ENCODE data around the gene SHC3. TPM values are rescaled to one million over a fixed set of nuclear protein-coding genes. Genes with fewer than 3 reads are reported as not detected.

The SHC3 gene
- polyA plus RNA-seq, 3 donors = 2.2 to 2.7 (median 2.5) TPM

DNA sequence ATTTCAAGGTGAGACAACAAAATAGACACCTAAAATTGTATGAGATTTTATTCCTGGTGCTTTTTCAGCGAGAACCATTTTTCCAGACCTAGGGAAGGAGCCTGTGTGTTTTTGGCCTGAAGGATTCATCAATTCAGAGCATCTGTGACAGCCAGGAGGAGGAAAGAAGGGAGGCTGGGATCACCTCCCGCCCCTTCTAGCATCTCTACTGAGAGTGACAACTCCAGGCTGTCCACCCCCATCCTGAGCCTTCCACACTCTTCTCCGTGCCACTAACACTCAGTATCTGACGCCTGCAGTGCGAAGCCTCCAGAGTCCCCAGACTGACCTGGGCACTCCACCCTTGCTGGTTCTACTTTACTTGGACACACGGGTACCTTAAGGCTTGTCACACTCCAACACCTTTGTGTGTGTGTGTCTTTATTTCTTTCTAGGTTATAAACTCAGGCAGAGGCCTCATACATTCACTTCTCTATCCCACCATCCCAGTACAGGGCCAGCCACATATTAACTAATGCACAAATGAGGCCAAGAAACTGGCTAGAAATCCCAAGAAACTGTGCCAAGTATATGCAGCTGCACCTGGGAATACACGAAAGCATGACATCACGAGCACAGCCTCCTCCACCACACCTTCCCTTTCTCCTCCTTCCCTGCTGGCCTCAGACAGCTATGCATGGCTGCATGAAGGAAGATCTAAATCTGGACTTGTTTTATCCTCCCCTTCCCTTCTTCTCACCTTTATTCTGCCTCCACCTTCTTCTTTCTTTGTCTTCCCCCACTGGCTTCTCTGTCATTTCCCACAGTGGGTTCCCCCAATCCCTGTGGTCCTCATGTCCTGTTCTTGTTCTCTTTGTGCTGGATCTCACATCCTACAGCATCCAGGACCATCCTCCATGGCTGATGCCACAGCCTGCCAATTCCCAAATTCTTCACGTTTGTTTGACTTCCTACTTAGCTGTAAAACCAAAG lies 171.3 kb downstream of the SHC3 start:
- no peak for DNase-seq (ENCODE audit: low read depth in 3 of 3, low spot score in 2 of 3)

DNA sequence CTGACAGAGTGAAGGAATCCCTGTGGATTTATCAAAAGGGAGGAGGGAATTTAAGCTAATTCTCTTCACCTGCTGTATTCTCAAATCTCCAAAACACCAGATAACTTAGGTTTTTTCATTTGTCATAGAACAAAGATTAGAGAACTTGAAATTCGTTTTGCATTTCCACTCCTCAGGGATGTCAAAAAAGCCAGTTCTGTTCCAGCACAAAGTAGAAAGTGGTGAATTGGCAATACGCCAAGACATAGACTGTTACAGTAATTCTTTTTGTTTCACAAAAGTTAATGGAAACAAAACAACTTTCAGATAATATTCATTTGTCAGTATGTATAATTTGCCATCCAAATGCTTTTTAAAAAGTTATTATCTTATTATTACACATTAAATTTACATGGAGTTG lies 172.4 kb downstream of the SHC3 start:
- no peak for DNase-seq (ENCODE audit: low read depth in 3 of 3, low spot score in 2 of 3)

- DNase-seq (ENCODE audit: low read depth in 3 of 3, low spot score in 2 of 3) = no peak
Observed at GRCh38 chr9:89005323-89005722, 173.3 kb downstream of the SHC3 start.

DNA sequence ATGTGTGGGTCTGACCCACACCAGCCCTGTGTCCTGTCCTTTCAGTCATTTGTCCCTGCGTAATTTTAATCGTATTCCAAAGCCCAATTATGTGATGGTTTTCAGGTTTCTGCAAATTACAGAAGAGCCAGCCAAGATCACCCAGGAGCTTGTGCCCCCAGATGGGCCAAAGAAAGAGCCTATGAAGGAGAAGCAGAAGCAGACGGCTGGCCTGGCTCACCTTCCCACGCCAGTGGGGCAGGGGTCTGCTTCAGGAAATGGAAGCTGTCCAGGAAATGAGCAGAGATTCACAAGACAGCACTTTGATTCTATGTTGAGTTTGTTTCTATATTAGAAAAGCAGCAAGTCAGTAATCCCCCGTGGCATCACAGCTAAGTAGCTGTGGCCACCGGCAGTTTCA lies 175.6 kb downstream of the SHC3 start:
- no peak for DNase-seq (ENCODE audit: low read depth in 3 of 3, low spot score in 2 of 3)

DNA sequence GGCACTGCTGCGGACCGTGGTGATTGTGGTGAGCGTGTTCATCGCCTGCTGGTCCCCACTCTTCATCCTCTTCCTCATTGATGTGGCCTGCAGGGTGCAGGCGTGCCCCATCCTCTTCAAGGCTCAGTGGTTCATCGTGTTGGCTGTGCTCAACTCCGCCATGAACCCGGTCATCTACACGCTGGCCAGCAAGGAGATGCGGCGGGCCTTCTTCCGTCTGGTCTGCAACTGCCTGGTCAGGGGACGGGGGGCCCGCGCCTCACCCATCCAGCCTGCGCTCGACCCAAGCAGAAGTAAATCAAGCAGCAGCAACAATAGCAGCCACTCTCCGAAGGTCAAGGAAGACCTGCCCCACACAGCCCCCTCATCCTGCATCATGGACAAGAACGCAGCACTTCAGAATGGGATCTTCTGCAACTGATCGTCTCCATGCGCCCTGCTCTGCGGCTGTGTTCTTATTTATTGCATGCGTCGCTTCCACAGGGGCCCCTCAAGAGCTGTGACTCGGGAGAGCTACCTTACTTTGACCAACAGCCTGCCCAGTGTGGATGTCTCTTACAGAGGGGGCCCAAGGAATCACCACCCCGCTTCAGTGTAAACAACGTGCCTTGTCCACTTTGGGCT lies 176.6 kb downstream of the SHC3 start:
- DNase-seq (ENCODE audit: low read depth in 3 of 3, low spot score in 2 of 3) = no peak

- peak in 2 of 3 donors; percentile 83 to 85 for DNase-seq (ENCODE audit: low read depth in 3 of 3, low spot score in 2 of 3)
Observed at GRCh38 chr9:89000973-89001916, 177.4 kb downstream of the SHC3 start.

DNA sequence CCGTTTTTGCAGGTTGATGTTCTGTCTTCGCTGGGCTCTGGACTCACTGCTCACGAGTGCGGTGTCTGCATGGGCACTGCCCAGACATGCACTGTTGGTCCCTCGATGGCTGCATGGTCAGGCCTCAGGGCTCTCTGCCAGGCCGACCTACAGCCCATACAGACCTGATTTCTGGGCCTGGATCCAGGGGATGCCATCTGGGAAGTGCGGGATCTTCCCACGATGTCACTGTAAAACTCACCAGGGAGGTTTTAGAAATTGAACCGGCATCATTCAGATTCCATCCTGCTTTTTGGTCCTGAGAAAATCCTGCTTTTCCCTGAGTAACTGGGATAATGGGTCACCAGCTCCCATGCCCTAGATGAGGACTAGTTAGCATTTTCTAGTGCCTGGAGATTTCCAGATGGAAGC lies 178.2 kb downstream of the SHC3 start:
- DNase-seq (ENCODE audit: low read depth in 3 of 3, low spot score in 2 of 3) = no peak

DNA sequence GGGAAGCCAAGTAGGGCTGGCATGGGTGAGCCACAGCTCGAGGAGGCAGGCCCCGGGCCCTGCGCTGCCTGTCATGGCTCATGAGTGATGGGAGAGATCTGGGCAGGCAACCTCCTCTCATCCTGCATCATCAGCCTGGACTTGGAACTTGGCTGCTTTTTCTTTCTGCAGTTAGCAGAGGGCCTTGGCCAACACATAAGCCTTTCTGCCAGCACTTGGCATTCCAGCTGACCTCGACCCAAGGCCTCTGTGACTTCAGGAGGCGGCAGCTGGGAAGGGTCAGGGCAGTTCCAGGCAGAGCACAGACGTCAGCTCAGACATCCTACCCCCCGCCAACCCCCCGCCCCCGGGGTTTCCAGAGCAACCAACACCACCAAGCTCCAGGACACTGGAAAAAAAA lies 179.7 kb downstream of the SHC3 start:
- no peak for DNase-seq (ENCODE audit: low read depth in 3 of 3, low spot score in 2 of 3)

DNA sequence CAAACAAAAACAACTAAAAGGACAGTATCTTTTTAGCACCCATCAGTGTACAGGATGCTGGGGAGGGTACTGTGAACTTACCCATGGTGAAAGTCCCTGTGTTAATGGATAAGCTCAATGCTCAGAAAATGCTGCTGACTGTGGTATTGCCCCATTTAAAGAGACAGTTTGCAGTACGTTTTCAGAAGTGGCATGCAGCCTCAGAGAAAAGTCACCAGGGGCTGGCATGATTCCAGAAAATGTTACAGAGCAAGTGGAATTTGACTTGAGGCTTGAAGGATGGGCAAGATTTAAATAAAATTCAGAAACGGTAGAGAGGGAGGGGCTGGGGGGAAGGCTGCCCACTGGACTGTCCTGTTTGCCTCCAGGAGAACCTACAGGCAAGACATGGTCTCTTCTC lies 180.1 kb downstream of the SHC3 start:
- no peak for DNase-seq (ENCODE audit: low read depth in 3 of 3, low spot score in 2 of 3)

DNA sequence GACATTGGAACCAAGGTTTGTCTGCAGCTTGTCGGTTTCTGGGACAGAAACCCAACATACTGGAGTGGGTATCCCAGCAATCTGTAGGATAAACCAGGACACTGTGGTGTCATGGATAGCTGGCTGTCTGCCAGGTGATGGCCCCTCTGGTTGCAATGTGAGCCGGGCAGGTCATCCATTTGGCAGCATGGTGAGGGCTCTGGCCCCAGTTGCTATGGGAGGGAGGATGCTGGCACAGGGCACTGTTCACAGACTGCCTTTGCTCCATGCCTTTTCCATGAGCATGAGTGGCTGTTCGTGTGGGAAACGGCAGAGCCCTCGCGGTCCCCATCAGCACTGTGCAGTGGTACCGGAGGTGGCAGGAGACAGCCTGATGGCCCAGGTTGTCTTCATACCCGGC lies 181.0 kb downstream of the SHC3 start:
- DNase-seq (ENCODE audit: low read depth in 3 of 3, low spot score in 2 of 3) = no peak

DNA sequence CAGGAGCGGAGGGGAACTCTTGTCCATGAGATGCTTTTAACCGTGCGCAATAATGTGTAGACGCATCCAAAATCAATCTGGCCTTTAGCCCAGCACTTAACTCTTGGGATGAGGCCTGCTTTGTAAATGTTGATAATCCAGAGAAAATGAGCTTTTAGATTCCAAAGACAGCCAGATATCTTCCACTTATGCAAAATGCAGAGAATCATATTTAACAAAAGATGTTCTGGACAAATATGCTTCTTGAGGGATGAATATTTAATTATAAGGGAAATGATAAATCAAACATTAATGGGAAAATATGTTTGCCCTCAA lies 181.7 kb downstream of the SHC3 start:
- no peak for DNase-seq (ENCODE audit: low read depth in 3 of 3, low spot score in 2 of 3)

- DNase-seq (ENCODE audit: low read depth in 3 of 3, low spot score in 2 of 3) = no peak
Observed at GRCh38 chr9:88996046-88996920, 182.3 kb downstream of the SHC3 start.

DNA sequence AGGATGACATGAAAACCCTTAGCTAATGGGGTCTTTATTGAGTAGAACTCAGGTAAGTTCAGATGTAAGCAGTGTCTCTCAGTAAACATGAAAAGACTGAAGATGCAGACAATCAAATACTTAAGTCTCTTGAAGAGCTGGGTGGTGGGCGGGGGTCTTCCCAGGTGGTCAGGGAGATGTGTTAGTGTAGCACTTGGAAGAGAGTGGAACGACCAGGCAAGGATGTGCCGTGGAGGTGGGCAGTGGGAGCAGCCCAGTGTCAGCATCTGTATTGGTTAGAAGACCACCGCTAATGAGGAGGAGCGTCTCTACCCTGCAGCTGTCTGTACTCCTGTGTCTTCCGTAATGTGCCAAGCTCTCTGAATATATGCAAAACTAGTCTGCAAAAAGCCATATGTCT lies 183.0 kb downstream of the SHC3 start:
- DNase-seq (ENCODE audit: low read depth in 3 of 3, low spot score in 2 of 3) = no peak

GRCh38 chr9:88995200-88995577 lies 183.4 kb downstream of the SHC3 start:
- no peak for DNase-seq (ENCODE audit: low read depth in 3 of 3, low spot score in 2 of 3)

DNA sequence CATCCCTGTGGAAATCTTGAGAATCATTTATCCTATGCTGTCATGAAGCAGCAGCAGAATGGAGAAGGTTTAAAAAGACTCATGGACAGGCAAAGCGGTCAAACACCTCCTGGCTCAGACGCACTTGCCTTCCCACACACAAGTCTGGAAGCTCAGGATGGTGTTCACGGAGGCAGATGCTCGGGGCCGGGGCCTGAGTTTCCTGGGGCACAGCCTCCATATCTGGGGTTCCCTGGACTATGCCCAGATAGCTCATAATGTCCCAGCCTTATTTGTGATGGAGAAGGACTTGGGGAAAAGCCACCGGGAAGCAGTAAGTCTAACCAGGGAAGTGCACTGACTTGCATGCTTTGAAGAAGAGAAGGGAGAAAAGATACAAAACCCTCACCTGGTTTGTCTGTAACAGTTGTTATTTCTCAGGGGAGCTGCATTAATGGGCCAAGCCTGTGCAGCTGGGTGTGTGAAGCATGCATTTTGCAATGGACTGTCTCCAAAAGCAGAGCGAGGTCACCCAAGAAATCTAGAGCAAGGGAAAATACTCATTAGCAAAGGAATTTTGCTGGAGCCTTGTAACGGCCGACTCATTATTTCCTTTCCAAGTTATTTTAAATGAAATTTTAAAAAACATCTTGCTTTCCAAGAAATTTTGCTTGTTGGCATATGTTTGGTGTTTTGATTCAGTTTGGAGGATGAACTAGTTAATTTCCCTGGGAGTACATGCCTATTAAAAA lies 184.0 kb downstream of the SHC3 start:
- DNase-seq (ENCODE audit: low read depth in 3 of 3, low spot score in 2 of 3) = no peak

DNA sequence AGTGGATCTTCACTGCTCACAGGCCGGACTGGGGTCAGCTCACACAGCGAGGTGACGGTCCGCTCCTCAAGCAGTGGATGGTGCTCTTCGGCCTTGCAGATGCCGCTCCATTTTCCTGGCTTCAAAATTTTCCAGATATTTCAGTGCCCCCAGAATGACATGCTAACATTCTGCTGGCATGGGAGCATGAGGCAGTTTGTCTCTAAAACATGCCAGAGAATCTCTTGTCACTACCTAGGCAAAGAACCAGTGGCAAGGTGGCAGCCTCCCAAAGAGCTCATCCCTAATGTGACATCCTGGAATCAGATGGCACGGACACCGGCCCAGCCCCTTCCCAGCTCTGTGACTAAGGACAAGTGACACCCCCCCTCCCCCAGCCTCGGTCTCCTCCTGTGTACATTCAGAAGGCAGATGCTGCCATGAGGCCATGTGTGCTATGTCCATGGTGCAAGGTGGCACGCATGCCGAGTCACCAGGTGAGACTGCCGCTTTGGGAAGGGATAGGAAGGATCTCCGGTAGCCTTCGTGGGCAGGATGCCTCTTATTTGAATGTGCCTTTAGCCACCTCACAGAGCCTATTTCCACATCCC lies 184.7 kb downstream of the SHC3 start:
- DNase-seq (ENCODE audit: low read depth in 3 of 3, low spot score in 2 of 3) = no peak

- DNase-seq (ENCODE audit: low read depth in 3 of 3, low spot score in 2 of 3) = no peak
Observed at GRCh38 chr9:88993327-88993726, 185.3 kb downstream of the SHC3 start.

DNA sequence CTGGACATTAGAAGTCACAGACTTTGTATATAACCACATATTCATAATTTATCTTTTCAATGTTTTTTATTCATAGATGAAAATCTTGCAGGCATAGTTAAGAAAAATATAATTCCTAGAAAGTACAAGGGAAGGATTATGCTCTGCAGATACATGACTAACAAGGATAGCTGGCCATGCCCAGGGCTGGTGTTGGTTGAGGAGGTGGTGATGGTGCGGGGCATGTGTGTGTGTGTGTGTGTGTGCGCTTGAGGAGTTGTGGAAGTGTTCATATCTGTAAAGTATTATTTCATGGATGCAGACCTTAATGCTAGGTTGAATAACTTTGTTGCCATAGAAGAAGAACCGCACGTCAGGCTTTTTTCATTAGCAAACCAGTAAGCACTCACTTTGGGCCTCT lies 186.1 kb downstream of the SHC3 start:
- DNase-seq (ENCODE audit: low read depth in 3 of 3, low spot score in 2 of 3) = no peak

Measured in right renal cortex interstitium (tissue), 3 donors.